Fibroblast of gingiva (primary cell): ENCODE measurements around the gene APLP2.

Source experiments
- DNase-seq: peaks from one replicate; pipeline ENCODE4 v3.0.0-alpha.2; 2011; ENCODE audit warnings: low read depth

The APLP2 gene

DNA sequence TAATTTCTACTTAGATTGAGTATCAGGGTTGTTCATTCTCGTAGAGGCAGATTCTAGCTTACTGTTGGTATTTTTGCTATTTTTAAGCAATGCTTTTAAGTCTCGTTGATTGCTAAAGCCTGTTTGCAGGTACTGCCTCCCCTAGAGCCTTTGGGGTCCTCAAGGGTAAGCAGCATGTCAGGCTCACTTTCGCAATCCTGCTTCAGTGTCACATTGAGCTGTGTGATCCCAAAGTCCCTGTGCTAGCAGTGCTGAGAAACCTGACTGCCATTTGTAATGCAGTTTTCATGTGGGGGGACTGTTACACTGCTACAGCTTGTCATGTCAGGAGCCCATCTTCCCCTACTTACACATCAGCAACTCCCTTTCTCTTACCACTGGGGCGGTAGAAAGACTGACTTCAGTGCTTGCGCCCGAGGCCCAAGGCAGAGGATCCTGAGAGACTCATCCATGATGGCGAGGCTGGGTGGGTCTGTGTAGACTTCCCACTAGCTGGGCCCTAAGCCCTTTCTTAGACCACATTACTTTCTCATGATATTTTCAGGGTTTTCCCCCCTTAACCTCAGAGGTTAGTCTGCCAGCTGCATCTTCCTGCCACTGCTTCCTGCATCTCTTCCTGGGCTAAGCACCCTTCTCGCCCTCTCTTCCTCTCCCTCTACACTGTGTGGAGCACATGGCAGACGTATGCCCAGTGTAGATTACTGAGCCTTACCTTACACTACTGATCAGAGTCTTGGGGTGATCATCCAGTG is 49.1 kb downstream of the APLP2 start:
- DNase-seq: no peak

DNA sequence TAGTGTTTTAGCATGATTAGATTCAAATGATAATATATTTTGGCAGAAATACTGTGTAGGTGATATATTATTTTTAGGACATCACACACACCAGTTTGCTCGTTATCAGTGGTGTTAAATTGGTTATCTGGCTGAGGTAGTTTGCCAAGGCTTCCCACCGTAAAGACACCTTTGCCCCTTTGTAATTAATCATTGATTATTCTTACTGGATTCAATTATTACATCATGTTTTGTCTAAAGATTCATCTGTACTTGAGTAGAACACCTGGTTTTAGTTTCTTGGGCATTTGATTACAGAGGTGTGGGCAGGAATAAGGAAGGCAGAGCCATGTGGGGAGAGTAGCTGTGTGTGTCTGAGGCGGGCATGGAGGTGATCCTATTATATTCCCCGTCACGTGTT is 50.4 kb downstream of the APLP2 start:
- no peak for DNase-seq

GRCh38 chr11:130121445-130121978 is 51.8 kb downstream of the APLP2 start:
- peak; percentile 15 for DNase-seq

GRCh38 chr11:130122141-130122575 is 52.5 kb downstream of the APLP2 start:
- DNase-seq: no peak

DNA sequence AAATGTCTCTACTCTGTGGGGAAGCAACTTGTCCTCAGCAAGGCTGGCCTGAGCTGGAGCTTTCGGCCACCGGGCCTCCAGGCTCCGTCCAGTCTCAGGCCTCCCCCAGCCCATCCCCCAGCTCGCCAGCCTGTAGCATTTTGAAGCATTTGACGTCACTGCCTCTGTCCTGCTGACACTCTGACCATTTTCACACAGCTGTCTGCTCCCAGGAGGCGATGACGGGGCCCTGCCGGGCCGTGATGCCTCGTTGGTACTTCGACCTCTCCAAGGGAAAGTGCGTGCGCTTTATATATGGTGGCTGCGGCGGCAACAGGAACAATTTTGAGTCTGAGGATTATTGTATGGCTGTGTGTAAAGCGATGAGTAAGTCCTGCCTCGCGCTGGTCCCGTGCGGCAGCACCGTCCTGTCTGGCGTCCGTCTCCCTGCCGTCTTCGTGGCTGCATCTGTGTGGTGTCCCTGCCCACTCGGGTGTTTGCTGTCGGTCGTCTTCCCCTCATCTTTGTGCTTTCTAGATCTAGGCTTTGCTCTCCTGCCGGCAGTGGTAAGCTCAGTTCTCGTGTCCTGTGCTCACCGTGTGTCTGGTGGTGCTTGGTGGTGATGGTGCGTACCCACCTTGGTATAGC is 53.8 kb downstream of the APLP2 start:
- DNase-seq: no peak

- peak; percentile 92 for DNase-seq
Measured at GRCh38 chr11:130124096-130124495, 54.4 kb downstream of the APLP2 start.

DNA sequence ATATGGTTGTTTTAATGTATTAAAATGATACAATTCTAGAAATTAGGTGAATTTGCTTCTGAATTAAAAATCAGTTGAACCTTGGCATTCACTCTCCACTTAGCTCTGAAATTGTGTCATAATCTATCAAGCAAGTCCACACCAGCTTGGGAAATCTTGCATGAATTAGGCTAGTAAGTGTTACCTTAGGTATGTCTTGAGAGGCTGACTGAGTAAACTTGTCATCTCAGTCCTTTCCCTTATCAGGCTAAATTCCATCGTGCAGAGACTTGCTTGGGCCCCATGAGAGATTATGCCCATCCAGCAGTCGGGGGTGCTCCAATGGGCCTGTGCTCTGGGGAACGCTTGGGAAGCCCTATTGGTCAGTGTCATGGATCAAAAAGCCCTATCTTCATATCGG is 55.9 kb downstream of the APLP2 start:
- DNase-seq: no peak

- no peak for DNase-seq
Measured at GRCh38 chr11:130126516-130126915, 56.8 kb downstream of the APLP2 start.

- DNase-seq: no peak
Measured at GRCh38 chr11:130127509-130127908, 57.8 kb downstream of the APLP2 start.

- DNase-seq: no peak
Measured at GRCh38 chr11:130128626-130129025, 58.9 kb downstream of the APLP2 start.

- DNase-seq: no peak
Measured at GRCh38 chr11:130129922-130130321, 60.2 kb downstream of the APLP2 start.

DNA sequence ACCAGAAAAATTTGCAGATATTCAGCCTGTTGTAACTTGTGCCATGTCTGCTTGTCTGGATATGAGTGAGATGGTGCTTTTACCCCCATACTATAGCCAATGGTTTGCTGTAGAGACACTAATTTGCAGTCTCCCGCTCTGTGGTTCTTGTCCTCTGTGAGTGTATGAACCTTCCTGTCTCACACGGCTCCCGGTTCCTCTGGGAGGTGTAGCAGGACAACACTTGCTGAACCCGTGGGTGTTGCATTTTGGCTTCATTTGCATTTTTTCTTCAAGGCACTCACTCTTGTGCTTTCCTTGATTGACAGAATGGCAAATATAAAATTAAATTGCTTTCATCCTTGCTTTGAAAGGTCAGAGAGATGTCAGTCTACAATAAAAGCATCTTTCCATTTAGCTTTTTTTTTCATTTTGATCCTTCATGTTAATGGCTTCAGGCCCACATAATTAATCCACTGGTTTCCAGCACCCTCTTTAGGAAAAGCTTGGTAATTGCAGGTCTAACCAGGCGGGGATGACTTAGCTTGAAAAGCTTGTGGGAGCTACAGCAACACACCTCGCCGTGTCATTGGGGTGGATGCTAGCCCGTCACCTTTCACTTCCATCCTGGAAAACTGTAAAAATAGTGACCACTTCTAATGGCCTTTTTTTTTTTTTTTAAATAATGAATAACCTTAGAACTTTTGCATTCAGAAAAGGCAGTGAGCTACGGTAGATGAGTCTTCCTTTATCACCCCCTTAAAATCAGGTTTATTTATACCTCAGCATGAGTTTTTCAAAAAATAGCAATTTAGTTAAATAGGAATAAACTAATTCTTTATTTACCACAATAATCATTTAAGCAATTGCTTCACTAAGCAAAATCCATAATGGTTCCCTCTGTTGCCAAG is 62.5 kb downstream of the APLP2 start:
- peak; percentile 52 for DNase-seq

DNA sequence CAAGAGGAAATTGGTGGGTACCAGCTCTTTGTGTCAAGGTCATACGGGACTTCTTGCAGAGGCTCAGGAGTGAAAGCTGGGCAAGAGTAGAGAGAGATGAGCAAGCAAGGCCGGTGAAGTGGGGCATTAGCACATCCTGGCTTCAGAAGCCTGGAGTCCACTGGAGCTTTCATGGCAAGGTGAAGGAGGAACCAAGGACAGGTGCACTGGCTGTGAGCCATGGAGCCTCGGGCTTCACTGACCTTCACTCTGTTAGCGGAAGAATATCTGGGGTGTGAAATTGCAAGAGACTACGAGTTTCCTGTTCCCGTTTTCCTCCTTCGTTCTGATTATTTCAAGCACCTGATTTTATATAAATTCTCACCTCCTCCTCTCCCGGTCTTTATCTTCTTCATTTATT is 64.0 kb downstream of the APLP2 start:
- no peak for DNase-seq

DNA sequence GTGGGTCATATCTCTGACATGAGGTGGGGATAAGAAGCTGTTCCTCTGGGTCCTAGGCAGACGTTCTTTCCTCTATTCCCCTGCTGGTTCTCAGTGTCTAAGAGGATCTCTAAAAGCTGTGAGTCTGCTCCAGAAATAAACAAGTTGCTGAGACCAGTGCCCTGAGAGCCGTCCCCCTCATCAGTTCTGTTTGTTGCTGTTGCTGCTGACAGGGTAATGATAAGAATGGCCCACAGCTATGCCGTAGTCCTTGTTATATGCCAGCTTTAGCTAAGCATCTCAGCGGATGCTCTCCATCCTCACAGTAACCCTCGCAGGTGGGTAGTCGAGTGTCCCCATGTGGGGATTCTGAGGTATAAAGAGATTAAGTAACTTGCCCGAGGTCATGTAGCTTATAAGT is 66.4 kb downstream of the APLP2 start:
- DNase-seq: no peak

GRCh38 chr11:130137999-130138398 is 68.3 kb downstream of the APLP2 start:
- no peak for DNase-seq

- DNase-seq: no peak
Measured at GRCh38 chr11:130139401-130139800, 69.7 kb downstream of the APLP2 start.

GRCh38 chr11:130141561-130142341 is 72.1 kb downstream of the APLP2 start:
- peak; percentile 7 for DNase-seq

GRCh38 chr11:130144141-130144540 is 74.4 kb downstream of the APLP2 start:
- DNase-seq: no peak

DNA sequence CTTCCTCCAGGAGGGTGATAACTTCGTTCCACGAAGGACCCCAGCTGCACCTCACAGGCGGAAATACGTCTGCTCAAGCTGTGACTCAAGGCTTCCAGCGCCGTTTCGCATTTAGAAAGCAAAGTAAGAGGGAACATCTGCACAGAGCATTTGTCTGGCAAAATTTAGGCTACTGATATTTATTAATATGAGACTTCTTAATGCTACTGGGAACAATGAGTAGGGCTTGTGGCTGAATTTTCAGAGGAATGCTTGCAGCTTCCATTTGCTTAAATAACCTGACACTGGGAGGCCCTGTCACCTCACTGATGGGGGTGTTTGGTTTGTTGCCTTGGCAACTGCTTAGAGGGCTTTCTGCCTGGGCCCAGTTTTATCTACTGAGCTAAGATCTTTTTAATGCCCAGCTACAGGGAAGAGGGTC is 75.2 kb downstream of the APLP2 start:
- DNase-seq: no peak

- no peak for DNase-seq
Measured at GRCh38 chr11:130145311-130145812, 75.7 kb downstream of the APLP2 start.

DNA sequence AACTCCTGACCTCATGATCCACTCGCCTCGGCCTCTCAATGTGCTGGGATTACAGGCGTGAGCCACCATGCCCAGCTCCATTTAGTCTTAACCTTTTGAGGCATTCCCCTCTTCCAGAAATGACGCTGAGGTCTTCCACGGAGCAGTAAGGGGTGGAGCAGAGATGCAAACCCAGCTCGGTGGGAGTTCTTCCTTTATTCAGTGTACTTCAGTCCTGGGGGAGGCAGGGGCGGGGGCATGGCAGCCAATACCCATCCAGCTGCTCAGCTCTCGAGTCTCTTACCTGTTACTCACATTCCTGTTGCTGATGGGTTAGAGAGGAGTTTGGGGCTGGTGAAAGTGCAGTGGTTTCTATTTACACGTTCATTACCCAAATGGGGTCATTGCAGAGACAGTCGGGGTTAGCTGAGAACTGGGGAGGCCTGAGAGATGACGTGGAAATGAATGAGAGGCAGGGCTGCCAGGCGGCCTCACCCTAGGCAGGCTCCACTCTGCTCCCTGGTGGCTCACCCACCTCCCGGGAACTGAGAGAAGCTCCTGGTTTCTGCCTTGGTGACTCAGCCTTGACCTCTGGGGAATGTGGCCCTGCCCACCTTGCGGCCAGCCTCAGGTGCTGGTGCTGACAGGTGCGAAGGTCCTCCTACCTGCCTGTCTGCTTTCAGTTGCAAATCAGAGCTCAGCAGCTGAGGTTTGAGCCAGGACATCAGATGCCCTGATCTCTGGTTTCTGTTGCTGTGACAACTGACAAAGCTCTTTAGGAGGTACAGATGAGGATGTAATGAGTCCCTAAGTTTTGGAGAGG is 76.5 kb downstream of the APLP2 start:
- DNase-seq: no peak
